ENCODE results near the gene TPP1. TPM values are rescaled to one million over a fixed set of nuclear protein-coding genes. Genes with fewer than 3 reads are reported as not detected.

TPP1 gene
- total RNA-seq, 6 experiments from 2014 or later = 62.5 to 159 (median 81.0) TPM

DNA sequence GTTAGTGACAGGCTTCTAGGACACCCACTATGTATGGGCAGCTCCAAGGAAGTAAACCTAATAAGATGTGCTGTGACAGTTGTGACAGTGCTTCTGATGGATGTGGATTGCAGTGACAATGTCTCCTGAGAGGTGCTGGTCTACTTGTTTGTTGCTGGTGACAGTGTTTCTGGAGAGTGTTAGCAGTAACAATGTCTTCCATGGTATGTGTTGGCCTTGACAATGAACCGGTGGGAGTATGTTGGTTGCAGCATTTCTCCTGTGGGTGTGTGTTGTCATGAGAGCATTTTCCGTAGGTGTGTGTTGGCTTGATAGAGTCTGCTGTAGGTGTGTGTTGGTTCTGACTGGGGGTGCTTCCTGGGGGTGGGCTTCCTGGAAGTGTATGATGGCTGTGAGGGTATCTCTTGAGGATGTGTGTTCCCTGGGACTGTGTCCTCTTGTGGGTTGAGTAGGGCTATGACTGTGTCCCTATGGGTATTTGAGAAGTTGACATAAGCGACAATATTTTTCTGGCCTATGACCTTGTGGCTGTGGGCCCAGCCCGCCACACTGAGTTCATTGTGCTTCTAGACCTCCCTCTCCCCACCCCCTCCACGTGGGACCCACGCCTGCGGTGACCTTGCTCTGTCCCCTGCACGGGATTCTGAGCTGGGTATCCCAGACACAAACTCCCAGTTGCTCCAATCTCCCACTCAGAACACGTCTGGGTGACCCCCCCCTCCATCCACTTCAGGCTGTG is 35.2 kb upstream of the TPP1 start:
- intact Hi-C loops (cut with DNase I) = no loop called here
- DNase-seq = peak in 2 of 3 donors; percentile 49 to 63

DNA sequence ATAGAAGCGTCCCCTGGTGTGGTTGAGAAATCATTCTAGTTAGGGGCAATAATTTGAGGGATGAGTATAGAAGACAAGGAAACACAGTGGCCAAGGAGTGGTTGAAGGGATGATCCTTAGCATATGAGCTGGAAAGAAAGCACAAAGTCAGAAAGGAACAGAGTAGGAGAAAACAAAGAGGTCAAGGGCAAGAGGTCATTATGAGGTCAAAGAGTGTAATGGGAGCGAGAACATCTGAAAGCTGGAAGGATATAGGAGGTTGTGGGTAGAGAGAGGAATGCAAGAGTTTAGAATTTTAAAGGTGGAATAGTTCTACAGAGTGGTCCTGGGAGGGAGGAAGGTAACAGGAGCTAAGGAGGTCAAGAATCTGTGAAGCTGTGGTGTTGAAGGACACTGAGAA is 34.4 kb upstream of the TPP1 start:
- intact Hi-C loops (cut with DNase I) = no loop called here
- Histone ChIP-seq H3K27me3 (no peaks in the 10 kb centered on the region), H3K9me3 (no peaks in the 10 kb centered on the region), H3K4me3 (no peak overlapping the region), H3K4me1 (no peaks in the 10 kb centered on the region), H3K36me3 (no peaks in the 10 kb centered on the region), H3K27ac (no peak overlapping the region)
- ATAC-seq (no peak), DNase-seq (no peak)
- WGBS (ENCODE audit: insufficient coverage, low coverage, low lambda C conversion rate, missing lambda C conversion rate) = 76% methylated on average over 2 of the region's 2 CpGs
- TF ChIP-seq, protein P1, sequence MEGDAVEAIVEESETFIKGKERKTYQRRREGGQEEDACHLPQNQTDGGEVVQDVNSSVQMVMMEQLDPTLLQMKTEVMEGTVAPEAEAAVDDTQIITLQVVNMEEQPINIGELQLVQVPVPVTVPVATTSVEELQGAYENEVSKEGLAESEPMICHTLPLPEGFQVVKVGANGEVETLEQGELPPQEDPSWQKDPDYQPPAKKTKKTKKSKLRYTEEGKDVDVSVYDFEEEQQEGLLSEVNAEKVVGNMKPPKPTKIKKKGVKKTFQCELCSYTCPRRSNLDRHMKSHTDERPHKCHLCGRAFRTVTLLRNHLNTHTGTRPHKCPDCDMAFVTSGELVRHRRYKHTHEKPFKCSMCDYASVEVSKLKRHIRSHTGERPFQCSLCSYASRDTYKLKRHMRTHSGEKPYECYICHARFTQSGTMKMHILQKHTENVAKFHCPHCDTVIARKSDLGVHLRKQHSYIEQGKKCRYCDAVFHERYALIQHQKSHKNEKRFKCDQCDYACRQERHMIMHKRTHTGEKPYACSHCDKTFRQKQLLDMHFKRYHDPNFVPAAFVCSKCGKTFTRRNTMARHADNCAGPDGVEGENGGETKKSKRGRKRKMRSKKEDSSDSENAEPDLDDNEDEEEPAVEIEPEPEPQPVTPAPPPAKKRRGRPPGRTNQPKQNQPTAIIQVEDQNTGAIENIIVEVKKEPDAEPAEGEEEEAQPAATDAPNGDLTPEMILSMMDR (IDR thresholded peaks at IDR 0.05) = no peak
- TF ChIP-seq POLR2A (IDR thresholded peaks at IDR 0.05) = no peak

More for the DNA sequence above, 35.2 kb upstream of the TPP1 start:
- TF ChIP-seq POLR2A (IDR thresholded peaks at IDR 0.05) = no peak
- H3K9me3 ChIP-seq = no peaks in the 10 kb centered on the region
- no peaks in the 10 kb centered on the region for H3K27me3 ChIP-seq
- peak; percentile 52 to 69 (median 63) for ATAC-seq
- peak overlapping the region in 1 of 3 donors; percentile 16 for H3K4me3 ChIP-seq
- H3K36me3 ChIP-seq = no peaks in the 10 kb centered on the region
- 28% methylated on average over 6 of the region's 9 CpGs for WGBS (ENCODE audit: insufficient coverage, low coverage, low lambda C conversion rate, missing lambda C conversion rate)
- no peaks in the 10 kb centered on the region for H3K4me1 ChIP-seq
- peak overlapping the region in 1 of 3 donors; percentile 43 for H3K27ac ChIP-seq

DNA sequence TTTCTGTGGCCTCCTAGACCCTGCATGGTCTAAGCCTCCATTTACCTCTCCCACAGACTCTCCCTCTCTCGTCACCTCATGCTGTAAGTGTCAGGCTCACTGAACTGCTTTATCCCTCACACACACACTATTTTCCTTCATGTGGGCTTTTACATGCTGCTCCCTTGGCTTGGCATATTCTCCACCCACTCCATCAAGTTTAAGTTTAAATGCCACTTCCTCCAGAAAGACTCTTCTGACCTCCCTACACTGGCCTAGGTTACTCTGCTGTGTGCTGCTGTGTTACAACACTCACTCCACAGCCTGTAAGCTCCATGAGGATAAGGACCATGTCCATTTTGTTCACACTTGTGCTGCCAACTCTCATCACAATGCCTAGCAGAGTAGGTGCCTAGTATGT is 33.9 kb upstream of the TPP1 start:
- H3K36me3 ChIP-seq = no peaks in the 10 kb centered on the region
- H3K27ac ChIP-seq = no peak overlapping the region
- no peaks in the 10 kb centered on the region for H3K9me3 ChIP-seq
- no peak for DNase-seq
- WGBS (ENCODE audit: insufficient coverage, low coverage, low lambda C conversion rate, missing lambda C conversion rate) = 82% methylated on average over 1 of the region's 1 CpG
- no peaks in the 10 kb centered on the region for H3K4me1 ChIP-seq
- TF ChIP-seq POLR2A (IDR thresholded peaks at IDR 0.05) = no peak
- TF ChIP-seq, protein P1 (IDR thresholded peaks at IDR 0.05) = no peak
- no peaks in the 10 kb centered on the region for H3K27me3 ChIP-seq
- H3K4me3 ChIP-seq = no peak overlapping the region
- no peak for ATAC-seq
- intact Hi-C loops (cut with DNase I) = no loop called here

DNA sequence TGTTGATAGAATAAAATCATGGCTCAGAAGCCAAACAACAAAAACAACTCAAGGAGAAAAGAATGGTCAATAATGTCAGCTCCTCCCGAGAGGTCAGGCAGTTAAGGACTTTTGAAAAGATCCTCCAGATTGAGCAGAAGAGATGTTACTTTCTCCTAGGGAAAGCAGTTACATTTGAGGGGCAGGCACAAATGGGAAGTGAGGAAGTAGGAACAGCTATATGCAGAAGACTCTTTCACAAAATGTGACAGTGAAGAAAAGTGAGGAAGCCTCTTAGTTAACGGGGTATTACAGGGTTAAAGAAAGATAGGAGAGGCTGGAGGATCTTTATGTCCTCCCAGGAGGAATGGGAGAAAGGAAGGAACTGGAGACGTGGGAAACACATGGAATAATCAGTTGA is 33.0 kb upstream of the TPP1 start:
- no peaks in the 10 kb centered on the region for H3K27me3 ChIP-seq

DNA sequence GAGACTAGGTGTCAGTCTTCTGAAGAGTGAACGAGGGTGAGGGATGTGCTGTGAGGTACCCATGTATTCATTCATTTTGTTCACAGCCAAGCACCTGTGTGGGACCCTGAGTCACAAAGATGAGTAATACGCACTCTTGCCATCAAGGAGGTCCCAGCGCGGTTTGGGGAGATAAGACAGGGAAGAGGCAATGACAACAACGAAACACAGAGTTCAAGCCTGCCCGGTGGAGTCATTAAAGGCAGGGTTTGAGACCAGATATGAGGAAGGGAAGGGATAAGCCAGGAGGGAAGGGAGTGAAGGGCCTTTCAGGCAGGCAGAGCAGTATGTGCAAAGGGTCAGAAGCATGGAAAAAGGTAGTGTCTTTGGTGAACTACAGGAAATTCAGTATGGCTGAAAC is 31.8 kb upstream of the TPP1 start:
- no peaks in the 10 kb centered on the region for H3K9me3 ChIP-seq
- WGBS (ENCODE audit: insufficient coverage, low coverage, low lambda C conversion rate, missing lambda C conversion rate) = 45% methylated on average over 6 of the region's 6 CpGs
- H3K36me3 ChIP-seq = no peaks in the 10 kb centered on the region
- ATAC-seq = no peak
- intact Hi-C loops (cut with DNase I) = no loop called here
- H3K4me3 ChIP-seq = no peak overlapping the region
- TF ChIP-seq, protein P1 (IDR thresholded peaks at IDR 0.05) = no peak
- TF ChIP-seq POLR2A (IDR thresholded peaks at IDR 0.05) = no peak
- no peak overlapping the region for H3K27ac ChIP-seq
- no peaks in the 10 kb centered on the region for H3K27me3 ChIP-seq
- H3K4me1 ChIP-seq = no peaks in the 10 kb centered on the region
- no peak for DNase-seq

More for the DNA sequence above, 33.0 kb upstream of the TPP1 start:
- Histone ChIP-seq H3K9me3 (no peaks in the 10 kb centered on the region), H3K36me3 (no peaks in the 10 kb centered on the region), H3K4me3 (no peak overlapping the region), H3K27ac (no peak overlapping the region), H3K4me1 (no peaks in the 10 kb centered on the region)
- WGBS (ENCODE audit: insufficient coverage, low coverage, low lambda C conversion rate, missing lambda C conversion rate) = 49% methylated on average over 3 of the region's 3 CpGs
- ATAC-seq (no peak), DNase-seq (no peak)
- TF ChIP-seq, protein P1 (IDR thresholded peaks at IDR 0.05) = no peak
- TF ChIP-seq POLR2A (IDR thresholded peaks at IDR 0.05) = no peak
- intact Hi-C loops (cut with DNase I) = no loop called here
